Lower lobe of right lung (tissue), 2 donors: ENCODE data around the gene LHX4. TPM values are rescaled to one million over a fixed set of nuclear protein-coding genes. Genes with fewer than 3 reads are reported as not detected.

Experiments
- ATAC-seq, 2 donors: fragments of 200-7000 bp; cut with Tn5 transposase; one replicate each; pipeline ENCODE4 v1.9.1; 2020 to 2022; ENCODE audit warnings: mild to moderate bottlenecking in 2 of 2, moderate library complexity in 2 of 2
- DNase-seq: peaks from one replicate; pipeline ENCODE4 v3.0.0-alpha.2; 2020
- H3K27ac ChIP-seq: fragments of 200-600 bp; one replicate; pipeline ENCODE4 v1.8.0; 2022
- H3K27me3 ChIP-seq: fragments of 200-600 bp; one replicate; pipeline ENCODE4 v1.8.0; 2022; ENCODE audit warnings: low read depth
- H3K36me3 ChIP-seq: fragments of 200-600 bp; one replicate; pipeline ENCODE4 v1.8.0; 2022; ENCODE audit warnings: mild to moderate bottlenecking
- H3K4me1 ChIP-seq: fragments of 200-600 bp; one replicate; pipeline ENCODE4 v1.8.0; 2022
- H3K4me3 ChIP-seq: fragments of 200-600 bp; one replicate; pipeline ENCODE4 v1.8.0; 2022; ENCODE audit warnings: mild to moderate bottlenecking
- H3K9me3 ChIP-seq: fragments of 200-600 bp; one replicate; pipeline ENCODE4 v1.8.0; 2022
- CTCF ChIP-seq: fragments of 200-600 bp; IDR thresholded peaks from one replicate; pipeline ENCODE4 v1.8.0; 2022; ENCODE audit warnings: antibody characterized with exemption, mild to moderate bottlenecking
- intact Hi-C: fragments of 100-400 bp; cut with DNase I; formaldehyde crosslinking; loops from one replicate; pipeline ENCODE4 v1.11.0; 2022
- total RNA-seq: library from RNA; stranded (reverse); fragmentation: NEBNext Ultra II Directional; extraction: Animal tissue kit (Norgen Biotek cat#: 25700); gene quantifications from one replicate; pipeline ENCODE4 v1.2.1, GENCODE V29; 2021
- donor health status: DM: no; HTN: yes; CAD: no; lungs with severe emphysema.

The LHX4 gene
- total RNA-seq, 1 donor from 2014 or later: not detected

GRCh38 chr1:180232521-180233043, 2.5 kb downstream of the LHX4 start:
- intact Hi-C loops: no loop called here
- no peak for DNase-seq
- Histone ChIP-seq H3K36me3 (no peaks in the 10 kb centered on the region), H3K27ac (no peak overlapping the region), H3K4me1 (peaks cover 65% of the 10 kb centered on the region), H3K27me3 (peaks cover 98% of the 10 kb centered on the region), H3K4me3 (no peak overlapping the region), H3K9me3 (no peaks in the 10 kb centered on the region)
- no peak for ATAC-seq
- no peak for TF ChIP-seq CTCF

- Histone ChIP-seq H3K27ac (no peak overlapping the region), H3K4me3 (no peak overlapping the region), H3K9me3 (no peaks in the 10 kb centered on the region), H3K36me3 (no peaks in the 10 kb centered on the region), H3K4me1 (peaks cover 65% of the 10 kb centered on the region), H3K27me3 (peaks cover 98% of the 10 kb centered on the region)
- DNase-seq: no peak
- ATAC-seq: no peak
- no peak for TF ChIP-seq CTCF
- intact Hi-C loops: no loop called here
Observed at GRCh38 chr1:180233191-180234011, 3.3 kb downstream of the LHX4 start.

- Histone ChIP-seq H3K4me3 (no peak overlapping the region), H3K36me3 (no peaks in the 10 kb centered on the region), H3K27me3 (peaks cover 98% of the 10 kb centered on the region), H3K4me1 (peaks cover 55% of the 10 kb centered on the region), H3K9me3 (no peaks in the 10 kb centered on the region), H3K27ac (no peak overlapping the region)
- DNase-seq (peak; percentile 45), ATAC-seq (peak in 1 of 2 donors; percentile 4)
- intact Hi-C loops: no loop called here
- TF ChIP-seq CTCF: no peak
Observed at GRCh38 chr1:180234369-180235076, 4.5 kb downstream of the LHX4 start.

GRCh38 chr1:180235077-180235501, 5.0 kb downstream of the LHX4 start:
- Histone ChIP-seq H3K27me3 (peaks cover 100% of the 10 kb centered on the region), H3K27ac (no peak overlapping the region), H3K4me1 (peaks cover 53% of the 10 kb centered on the region), H3K4me3 (no peak overlapping the region), H3K36me3 (no peaks in the 10 kb centered on the region), H3K9me3 (no peaks in the 10 kb centered on the region)
- intact Hi-C loops: no loop called here
- DNase-seq (no peak), ATAC-seq (peak in 1 of 2 donors; percentile 11)
- no peak for TF ChIP-seq CTCF

- H3K4me1 ChIP-seq: peaks cover 48% of the 10 kb centered on the region
- no peaks in the 10 kb centered on the region for H3K9me3 ChIP-seq
- ATAC-seq: no peak
- intact Hi-C loops: no loop called here
- H3K27ac ChIP-seq: no peak overlapping the region
- DNase-seq: no peak
- no peak for TF ChIP-seq CTCF
- no peak overlapping the region for H3K4me3 ChIP-seq
- H3K36me3 ChIP-seq: no peaks in the 10 kb centered on the region
- H3K27me3 ChIP-seq: peaks cover 100% of the 10 kb centered on the region
Observed at GRCh38 chr1:180235502-180236239, 5.6 kb downstream of the LHX4 start.
